ENCODE results near the gene PSMD12.
"Not testable (repeated sequence)": the region's sequence is repeated elsewhere in the genome, so short reads cannot be mapped to it uniquely, and the experiment has no call there.

GRCh38 chr17:67388536-67388935 lies 22.2 kb upstream of the PSMD12 start:
- TF ChIP-seq POLR2A, CTCF, EP300, POLR2AphosphoS5 (IDR thresholded peaks at IDR 0.05): not testable (repeated sequence)

Data from stomach (tissue), 4 donors.